GM18511 (cell line): ENCODE results near the gene XPR1.
"Not testable (repeated sequence)": the region's sequence is repeated elsewhere in the genome, so short reads cannot be mapped to it uniquely, and the experiment has no call there.

Experiments
- ATAC-seq: cut with Tn5 transposase; IDR thresholded peaks from one replicate; pipeline ENCODE4 v1.9.1; 2021; ENCODE audit warnings: mild to moderate bottlenecking, moderate library complexity; ENCODE audit not compliant: unreplicated experiment

Gene XPR1

DNA sequence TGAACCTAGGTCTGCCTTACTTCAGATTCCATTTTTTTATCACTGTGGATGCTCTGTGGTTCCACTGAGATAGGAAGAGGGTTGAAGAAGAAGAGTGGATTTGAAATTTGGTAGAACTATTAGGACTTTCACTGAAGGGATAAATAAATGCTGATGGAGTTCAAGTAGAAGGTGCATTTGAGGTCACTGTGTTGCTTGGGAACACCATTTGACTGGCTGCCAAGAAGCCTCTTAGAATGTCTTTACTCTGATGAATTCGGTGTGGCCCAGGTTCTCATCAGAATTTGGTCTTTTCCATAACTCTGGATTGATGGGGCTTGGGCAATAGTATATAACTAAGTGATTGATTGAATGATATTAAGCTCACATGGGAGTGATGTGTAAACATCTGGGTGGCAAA lies 11.9 kb downstream of the XPR1 start:
- ATAC-seq, result no peak

DNA sequence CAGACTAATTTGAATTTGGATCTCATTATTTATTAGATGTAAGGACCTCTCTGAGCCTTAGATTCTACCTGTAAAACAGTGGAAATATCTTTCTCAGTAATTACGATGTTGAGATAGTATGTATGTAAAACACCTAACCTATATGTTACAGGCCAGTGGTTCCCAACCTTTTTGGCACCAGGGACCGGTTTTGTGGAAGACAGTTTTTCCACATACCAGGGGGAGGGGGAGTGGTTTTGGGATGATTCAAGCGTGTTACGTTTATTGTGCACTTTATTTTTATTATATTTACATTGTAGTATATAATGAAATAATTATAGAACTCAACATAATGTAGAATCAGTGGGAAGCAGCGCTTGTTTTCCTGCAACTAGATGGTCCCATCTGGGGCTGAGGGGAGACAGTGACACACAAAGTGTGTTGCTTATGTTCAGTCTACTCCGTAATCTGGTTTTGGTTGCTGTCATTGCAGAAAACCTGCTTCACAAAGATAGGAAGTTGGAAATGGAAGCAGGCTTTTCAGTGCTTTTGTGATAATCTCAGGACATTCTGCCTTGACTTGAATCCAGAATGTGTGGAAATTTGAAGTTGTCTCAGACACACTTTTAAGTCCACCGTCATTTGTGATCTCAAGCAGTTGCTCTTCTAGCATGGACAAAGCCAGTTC lies 12.8 kb downstream of the XPR1 start:
- no peak for ATAC-seq

DNA sequence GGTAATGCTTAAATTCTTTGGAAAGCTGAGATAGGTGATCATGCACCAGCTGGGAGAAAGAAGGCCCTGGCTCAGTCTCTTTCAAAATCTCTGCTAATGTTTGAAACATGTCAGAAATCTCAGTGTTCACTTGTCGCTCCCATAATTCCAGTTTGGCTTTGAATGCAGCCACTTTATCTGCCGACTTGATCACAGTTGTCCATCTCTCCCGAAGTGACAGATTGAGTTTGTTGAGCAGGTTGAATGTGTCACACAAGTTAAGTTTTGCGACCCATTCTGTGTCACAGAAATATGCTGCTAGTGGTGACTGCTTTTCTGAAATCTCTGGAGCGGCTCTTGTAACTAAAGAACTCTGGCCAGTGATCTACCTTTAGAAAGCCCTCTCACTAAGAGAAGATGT lies 13.4 kb downstream of the XPR1 start:
- ATAC-seq, result not testable (repeated sequence)

DNA sequence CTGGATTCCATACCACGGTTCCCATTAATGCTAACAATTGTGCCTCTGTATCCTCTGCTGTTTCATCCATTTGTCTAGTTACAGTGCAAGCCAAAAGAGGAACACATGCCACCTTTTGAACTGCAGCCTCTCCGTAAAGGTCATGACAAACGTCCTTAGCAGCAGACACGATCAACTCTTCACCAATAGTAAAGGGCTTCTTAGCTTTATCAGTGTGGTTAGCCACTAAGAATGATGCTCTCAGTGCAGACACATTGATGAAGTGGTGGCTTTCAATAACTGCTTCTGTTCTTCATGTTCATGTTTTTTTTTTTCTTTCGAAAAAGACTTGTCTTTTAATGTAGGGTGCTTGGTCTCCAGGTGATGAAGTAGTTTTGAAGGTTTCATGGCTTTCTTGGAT lies 14.3 kb downstream of the XPR1 start:
- ATAC-seq, result no peak

DNA sequence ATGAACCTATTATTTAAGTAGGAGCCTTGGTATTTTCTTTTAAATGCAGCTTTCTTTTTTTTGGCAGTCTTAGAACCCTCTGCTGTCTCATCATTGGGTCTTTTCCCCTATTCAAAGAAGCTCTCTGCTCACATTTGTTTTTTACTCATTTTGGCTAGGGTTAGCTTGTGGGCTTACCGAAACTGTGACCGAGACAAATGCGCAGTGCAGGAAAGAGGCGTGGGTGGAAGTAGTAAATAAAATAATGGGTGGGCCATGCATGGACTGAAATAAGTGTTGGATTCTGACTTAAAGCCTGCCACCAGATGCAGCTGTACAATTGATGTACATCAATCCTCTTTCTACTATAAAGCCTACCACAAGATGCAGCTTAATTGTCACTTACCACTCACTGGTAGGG lies 14.7 kb downstream of the XPR1 start:
- no peak for ATAC-seq

DNA sequence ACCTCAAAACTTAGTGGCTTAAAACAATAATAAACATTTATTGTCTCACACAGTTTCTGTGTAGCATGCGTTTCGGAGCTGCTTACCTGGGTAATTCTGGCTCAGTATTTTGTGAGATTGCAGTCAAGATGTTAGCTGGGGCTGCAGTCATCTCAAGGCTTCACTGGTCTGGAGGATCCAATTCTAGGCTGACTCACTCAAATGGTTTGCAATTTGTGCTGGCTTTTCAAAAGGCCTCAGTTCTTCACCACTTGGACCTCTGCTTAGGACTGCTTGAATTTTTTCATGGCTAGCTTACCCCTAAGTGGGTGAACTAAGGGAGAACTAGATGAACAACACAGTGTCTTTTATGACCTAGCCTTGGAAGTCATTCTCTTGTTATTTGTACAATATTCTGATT lies 21.0 kb downstream of the XPR1 start:
- no peak for ATAC-seq

DNA sequence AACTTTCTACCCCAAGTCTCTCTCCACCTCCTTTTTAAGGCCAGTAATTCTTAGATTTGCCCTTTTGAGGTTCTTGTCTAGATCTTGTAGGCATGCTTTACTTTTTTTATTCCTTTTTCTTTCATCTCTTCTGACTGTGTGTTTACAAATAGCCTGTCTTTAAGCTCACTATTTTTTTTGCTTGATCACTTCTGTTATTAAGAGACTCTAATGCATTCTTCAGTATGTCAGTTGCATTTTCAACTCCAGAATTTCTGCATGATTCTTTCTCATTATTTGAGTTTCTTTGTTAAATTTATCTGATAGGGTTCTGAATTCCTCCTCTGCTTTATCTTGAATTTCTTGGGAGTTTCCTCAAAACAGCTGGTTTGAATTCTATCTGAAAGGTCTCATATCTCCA lies 30.9 kb downstream of the XPR1 start:
- ATAC-seq, result no peak

DNA sequence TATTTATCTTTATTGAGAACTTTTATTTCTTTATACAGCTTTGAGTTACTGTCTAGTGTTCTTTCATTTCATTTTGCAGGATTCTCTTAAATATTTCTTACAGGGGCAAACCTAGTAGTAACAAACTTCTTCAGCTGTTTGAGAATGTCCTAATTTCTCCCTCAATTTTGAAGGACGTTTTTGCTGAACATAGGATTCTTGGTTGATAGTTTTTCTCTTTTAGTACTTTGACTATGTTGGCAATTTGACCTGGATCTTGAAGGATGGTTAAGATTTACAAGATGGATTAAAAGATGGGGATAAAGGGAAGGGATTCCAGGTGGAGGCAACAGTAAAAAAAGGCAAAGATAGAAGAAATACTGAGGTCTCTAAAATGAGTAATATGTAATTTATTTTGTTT lies 38.9 kb downstream of the XPR1 start:
- no peak for ATAC-seq

DNA sequence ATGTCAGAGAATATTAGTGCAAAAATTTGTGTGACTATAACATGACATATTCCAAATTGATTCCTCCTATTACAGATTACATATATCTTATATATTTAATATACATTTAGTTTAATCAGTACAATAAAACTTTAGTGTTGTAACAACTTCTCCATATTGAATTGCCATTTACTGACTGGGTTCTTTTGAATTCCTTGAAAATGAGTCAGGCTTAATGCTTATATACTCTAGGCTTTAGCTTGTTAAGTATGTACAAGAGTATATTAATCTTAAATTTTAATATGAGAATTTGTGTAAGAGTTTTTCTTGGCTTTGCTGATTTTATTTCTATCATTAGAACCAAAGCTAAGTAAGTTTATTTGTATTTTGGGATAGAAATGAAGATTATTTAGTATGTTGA lies 40.3 kb downstream of the XPR1 start:
- ATAC-seq, result no peak

DNA sequence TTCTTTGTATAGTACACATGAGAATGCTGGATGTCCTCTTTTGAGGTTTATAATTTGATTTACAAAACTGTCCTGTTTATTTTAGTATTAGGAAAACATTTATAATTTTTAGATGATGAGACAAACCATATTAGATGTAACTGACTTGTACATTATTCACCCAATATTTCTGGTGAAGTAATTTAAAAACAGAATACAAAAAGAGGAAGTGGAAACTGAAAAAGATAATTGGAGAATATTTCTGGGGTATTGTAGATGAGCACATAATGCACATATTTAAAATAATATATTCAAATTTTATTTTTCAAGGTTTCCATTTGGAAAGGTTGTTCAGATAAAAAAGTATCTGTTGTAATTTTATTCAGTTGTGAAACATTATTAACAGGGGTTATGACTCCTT lies 40.7 kb downstream of the XPR1 start:
- ATAC-seq, result no peak

DNA sequence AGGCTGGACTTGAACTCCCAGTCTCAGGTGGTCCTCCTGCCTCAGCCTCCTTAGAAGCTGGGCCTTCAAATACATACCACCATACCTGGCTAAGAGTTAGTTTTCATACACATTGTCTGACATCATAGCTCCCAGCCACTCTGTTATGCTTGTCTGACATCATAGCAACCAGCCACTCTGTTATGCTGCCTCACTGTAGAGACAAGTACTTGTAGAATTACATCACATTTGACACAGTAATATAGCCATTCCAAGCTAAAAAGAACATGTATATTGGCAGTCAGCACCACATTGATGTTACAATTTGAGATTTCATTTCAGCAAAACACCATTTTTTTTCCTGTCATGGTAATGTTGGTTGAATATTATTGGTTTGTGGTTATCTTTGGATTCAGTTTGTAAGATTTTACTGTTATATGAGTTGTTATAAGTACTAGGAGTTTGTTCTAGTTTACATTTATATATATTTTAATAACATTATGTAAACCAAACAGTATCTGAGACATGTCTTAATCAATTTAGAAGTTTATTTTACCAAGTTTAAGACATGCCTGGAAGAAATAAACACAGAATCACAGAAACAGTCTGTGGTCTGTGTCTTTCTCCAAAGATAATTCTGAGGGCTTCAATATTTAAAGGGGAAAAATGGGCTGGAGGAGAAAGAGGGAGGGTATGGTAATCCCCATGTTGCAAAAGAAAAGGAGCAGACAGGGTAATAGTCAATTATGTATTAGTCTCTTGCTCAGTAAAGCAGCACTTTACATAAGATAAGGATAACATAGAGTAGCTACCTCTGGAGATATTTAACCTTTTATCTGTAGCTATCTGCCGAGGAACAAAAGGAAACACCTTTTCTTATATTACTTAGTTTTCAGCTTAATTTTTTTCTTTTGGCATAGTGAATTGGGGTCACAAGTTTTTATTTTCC lies 43.0 kb downstream of the XPR1 start:
- ATAC-seq, result no peak

DNA sequence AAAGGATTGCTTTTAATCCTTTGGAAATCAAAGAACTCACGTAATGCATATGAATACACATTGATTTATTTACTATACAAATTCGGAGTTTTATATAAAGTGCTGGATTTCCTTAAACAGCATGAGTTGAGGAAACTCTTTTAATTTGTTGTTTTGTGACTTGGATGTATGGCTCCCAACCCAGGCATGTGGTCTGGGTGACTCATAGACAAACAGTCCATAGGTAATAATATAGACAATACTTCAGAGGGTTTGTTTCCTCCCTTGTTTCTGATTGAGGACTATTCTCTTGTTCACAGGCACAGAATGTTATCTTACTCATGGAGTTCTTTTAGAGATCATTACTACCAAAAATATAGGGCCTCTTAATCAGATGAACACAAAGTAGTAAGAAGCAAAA lies 43.8 kb downstream of the XPR1 start:
- ATAC-seq, result no peak

DNA sequence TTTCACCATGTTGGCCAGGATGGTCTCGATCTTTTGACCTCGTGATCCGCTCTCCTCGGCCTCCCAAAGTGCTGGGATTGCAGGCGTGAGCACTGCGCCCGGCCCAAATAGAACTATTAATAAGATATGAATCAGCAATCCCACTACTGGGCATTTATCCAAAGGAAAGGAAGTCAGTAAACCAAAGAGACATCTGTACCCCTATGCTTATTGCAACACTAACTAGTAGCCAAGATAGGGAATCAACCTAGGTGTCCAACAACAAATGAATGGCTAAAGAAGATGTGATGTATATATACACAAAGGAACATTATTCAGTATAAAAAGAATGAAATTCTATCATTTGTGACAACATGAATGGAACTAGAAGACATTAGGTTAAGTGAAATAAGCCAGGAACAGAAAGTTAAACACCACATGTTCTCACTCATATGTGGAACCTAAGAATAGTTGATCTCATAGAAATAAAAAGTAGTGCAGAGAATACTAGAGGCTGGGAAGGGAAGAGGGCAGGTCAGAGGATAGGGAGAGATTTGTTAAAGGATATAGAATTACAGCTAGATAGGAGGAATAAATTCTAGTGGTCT lies 48.8 kb downstream of the XPR1 start:
- ATAC-seq, result no peak

DNA sequence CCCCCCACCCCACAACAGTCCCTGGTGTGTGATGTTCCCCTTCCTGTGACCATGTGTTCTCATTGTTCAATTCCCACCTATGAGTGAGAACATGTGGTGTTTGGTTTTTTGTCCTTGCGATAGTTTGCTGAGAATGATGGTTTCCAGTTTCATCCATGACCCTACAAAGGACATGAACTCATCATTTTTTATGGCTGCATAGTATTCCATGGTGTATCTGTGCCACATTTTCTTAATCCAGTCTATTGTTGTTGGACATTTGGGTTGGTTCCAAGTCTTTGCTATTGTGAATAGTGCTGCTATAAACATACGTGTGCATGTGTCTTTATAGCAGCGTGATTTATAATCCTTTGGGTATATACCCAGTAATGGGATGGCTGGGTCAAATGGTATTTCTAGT lies 51.3 kb downstream of the XPR1 start:
- ATAC-seq, result not testable (repeated sequence)

DNA sequence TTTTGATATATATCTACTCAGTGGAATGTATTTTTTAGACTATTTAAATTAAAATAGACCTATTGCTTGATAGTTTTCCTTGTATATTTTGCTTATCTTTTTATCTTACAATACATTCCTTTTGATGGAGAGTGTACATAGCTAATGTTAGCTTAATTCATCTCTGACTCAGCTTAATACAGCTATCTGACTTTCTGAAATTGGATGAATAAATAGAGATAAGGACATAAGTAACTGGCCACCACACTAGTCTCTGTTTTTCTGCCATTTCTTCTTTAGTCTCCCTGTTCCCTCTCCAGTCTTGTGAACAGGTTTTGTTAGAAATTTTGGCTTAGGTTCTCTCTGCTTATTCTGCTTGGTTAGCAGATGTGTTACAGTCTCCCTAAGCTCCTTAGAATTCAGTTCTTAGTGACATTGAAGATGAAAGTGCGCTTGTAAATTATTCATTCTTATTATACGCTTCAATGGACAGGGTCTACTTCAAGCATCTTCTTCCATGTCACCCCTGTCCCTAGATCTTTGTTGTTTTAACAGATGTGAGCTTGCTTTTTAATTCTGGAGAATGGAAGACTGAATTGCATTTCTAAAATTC lies 59.6 kb downstream of the XPR1 start:
- ATAC-seq, result no peak

DNA sequence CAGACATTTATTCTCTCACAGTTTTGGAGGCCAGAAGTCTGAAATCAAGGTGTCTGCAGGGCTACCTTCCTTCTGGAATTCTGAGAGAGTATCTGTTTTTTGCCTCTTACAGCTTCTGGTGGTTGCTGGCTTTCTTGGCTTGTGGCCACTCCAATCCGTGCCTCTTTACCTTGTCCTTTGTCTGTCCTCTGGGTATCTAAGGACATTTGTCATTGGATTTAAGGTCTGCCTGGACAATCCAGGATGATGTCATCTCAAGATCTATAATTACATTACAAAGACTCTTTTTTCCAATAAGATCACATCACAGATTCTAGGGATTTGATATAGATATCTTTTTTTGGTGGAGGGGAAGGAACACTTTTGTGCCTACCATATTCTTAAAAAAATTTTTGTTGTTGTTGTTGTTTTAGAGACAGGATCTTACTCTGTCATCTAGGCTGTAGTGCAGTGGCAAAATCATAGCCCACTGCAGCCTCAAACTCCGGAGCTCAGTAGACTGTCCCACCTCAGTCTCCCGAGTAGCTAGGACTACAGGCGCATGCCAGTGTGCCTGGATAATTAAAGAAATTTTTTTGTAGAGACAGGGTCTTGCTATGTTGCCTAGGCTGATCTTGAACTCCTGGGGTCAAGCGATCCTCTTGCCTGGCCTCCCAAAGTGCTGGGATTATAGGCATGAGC lies 61.9 kb downstream of the XPR1 start:
- ATAC-seq, result no peak

DNA sequence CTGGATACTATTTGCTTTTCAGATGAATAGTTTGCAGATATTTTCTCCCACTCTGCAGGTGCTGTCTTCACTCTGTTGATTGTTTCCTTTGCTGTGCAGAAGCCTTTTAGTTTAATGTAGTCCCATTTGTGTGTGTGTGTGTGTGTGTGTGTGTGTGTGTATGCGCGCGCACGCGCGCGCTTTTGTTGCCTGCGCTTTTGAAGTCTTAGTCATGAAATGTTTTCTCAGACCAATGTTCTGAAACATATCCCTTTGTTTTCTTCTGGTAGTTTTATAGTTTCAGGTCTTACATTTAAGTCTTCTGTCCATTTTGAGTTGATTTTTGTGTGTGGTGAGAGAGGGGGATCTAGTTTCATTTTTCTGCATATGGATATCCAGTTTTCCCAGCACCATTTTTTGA lies 63.5 kb downstream of the XPR1 start:
- ATAC-seq, result no peak

DNA sequence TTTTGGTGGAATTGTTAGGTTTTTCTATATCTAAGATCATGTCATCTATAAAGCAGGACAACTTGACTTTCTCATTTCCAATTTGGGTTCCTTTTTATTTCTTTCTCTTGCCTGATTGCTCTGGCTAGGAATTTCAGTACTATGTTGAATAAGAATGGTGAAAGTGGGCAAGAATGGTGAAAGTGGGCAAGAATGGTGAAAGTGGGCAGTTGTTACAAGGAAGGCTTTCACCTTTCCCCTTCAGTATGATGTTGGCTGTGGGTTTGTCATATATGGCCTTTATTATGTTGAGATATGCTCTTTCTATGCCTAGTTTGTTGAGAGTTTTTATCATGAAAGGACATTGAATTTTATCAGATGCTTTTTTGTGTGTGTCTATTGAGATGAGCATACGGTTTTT lies 64.5 kb downstream of the XPR1 start:
- no peak for ATAC-seq

DNA sequence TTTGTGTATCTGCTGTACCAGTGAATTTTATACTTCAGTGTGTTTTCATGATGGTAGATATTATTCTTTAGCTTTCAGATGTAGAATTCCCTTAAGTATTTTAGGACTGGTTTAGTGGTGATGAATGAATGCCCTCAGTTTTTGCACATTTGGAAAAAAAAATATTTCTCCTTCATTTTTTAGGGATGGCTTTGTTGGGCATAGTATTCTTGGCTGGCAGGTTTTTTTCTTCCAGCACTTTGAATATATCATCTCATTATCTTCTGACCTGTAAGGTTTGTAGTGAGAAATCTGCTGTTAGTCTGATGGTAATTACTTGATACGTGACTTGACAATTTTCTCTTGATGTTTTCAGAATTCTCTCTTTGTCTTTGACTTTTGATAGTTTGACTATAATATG lies 66.8 kb downstream of the XPR1 start:
- no peak for ATAC-seq

DNA sequence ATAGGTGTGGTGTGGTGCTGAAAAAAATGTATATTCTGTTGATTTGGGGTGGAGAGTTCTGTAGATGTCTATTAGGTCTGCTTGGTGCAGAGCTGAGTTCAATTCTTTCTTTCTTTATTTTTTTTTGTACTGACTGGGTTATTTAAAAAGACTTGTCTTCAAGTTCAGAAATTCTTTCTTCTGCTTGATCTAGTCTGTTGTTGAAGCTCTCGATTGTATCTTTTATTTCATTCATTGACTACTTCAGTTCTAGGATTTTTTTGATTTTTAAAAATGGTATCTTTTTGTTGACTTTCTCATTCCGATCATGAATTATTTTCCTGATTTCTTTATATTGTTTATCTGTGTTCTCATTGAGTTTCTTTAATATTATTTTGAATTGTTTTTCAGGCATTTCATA lies 70.6 kb downstream of the XPR1 start:
- not testable (repeated sequence) for ATAC-seq

DNA sequence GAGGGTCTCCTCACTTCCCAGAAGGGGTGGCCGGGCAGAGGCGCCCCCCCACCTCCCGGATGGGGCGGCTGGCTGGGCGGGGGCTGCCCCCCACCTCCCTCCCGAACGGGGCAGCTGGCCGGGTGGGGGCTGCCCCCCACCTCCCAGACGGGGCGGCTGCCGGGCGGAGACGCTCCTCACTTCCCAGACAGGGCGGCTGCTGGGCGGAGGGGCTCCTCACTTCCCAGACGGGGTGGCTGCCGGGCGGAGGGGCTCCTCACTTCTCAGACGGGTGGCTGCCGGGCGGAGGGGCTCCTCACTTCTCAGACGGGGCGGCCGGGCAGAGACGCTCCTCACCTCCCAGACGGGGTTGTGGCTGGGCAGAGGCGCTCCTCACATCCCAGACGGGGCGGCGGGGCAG lies 78.9 kb downstream of the XPR1 start:
- ATAC-seq, result not testable (repeated sequence)
